Esophagus squamous epithelium (tissue), 4 donors: ENCODE measurements around the gene GPC6.

Experiments used
- POLR2A ChIP-seq, 4 donors: fragments of 450-650 bp; IDR thresholded peaks; one replicate each; pipeline ENCODE4 v1.6.1; 2017; ENCODE audit warnings: antibody characterized with exemption in 4 of 4, mild to moderate bottlenecking in 4 of 4, moderate library complexity in 3 of 4
- TF ChIP-seq, protein P1 (sequence below), 6 experiments: fragments of 450-650 bp in 4 of 6; fragments of 200-600 bp in 2 of 6; sonication (generic) in 2 of 6; IDR thresholded peaks; one replicate each; pipeline ENCODE4 v1.5.1; 2016 to 2019; ENCODE audit warnings: antibody characterized with exemption in 6 of 6, mild to moderate bottlenecking in 4 of 6, moderate library complexity in 4 of 6

- TF ChIP-seq, protein P1, sequence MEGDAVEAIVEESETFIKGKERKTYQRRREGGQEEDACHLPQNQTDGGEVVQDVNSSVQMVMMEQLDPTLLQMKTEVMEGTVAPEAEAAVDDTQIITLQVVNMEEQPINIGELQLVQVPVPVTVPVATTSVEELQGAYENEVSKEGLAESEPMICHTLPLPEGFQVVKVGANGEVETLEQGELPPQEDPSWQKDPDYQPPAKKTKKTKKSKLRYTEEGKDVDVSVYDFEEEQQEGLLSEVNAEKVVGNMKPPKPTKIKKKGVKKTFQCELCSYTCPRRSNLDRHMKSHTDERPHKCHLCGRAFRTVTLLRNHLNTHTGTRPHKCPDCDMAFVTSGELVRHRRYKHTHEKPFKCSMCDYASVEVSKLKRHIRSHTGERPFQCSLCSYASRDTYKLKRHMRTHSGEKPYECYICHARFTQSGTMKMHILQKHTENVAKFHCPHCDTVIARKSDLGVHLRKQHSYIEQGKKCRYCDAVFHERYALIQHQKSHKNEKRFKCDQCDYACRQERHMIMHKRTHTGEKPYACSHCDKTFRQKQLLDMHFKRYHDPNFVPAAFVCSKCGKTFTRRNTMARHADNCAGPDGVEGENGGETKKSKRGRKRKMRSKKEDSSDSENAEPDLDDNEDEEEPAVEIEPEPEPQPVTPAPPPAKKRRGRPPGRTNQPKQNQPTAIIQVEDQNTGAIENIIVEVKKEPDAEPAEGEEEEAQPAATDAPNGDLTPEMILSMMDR (IDR thresholded peaks at IDR 0.05) = no peak
- TF ChIP-seq POLR2A (IDR thresholded peaks at IDR 0.05) = no peak
These were observed 44.4 kb downstream of the GPC6 start for GRCh38 chr13:93270769-93271742.
